ENCODE data around the gene OR8K5.

DNA sequence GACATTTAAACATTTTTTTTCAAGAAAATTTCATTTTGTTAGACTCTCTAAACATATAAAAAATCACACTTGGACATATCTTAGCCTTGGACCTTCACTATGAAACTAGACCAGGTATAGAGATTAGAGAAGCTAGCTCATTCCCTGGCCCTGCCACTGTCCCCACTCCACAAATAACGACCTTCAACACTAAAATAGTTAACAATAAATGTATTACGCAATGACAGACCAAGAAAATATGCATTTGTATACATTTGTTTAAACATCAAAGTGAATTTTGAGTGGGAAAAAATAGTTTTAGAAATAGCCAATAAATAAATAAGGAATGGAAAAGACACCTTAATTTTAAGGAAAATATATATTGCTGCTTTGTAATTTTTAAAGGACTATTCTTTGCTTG lies 37.2 kb upstream of the OR8K5 start:
- TF ChIP-seq, protein P1, sequence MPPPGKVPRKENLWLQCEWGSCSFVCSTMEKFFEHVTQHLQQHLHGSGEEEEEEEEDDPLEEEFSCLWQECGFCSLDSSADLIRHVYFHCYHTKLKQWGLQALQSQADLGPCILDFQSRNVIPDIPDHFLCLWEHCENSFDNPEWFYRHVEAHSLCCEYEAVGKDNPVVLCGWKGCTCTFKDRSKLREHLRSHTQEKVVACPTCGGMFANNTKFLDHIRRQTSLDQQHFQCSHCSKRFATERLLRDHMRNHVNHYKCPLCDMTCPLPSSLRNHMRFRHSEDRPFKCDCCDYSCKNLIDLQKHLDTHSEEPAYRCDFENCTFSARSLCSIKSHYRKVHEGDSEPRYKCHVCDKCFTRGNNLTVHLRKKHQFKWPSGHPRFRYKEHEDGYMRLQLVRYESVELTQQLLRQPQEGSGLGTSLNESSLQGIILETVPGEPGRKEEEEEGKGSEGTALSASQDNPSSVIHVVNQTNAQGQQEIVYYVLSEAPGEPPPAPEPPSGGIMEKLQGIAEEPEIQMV (CRISPR knock-in tag; IDR thresholded peaks at IDR 0.05; ENCODE audit: low read depth), result no peak
- TF ChIP-seq, protein P2, sequence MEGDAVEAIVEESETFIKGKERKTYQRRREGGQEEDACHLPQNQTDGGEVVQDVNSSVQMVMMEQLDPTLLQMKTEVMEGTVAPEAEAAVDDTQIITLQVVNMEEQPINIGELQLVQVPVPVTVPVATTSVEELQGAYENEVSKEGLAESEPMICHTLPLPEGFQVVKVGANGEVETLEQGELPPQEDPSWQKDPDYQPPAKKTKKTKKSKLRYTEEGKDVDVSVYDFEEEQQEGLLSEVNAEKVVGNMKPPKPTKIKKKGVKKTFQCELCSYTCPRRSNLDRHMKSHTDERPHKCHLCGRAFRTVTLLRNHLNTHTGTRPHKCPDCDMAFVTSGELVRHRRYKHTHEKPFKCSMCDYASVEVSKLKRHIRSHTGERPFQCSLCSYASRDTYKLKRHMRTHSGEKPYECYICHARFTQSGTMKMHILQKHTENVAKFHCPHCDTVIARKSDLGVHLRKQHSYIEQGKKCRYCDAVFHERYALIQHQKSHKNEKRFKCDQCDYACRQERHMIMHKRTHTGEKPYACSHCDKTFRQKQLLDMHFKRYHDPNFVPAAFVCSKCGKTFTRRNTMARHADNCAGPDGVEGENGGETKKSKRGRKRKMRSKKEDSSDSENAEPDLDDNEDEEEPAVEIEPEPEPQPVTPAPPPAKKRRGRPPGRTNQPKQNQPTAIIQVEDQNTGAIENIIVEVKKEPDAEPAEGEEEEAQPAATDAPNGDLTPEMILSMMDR (CRISPR knock-in tag; IDR thresholded peaks at IDR 0.05), result no peak
- TF ChIP-seq, protein P3, sequence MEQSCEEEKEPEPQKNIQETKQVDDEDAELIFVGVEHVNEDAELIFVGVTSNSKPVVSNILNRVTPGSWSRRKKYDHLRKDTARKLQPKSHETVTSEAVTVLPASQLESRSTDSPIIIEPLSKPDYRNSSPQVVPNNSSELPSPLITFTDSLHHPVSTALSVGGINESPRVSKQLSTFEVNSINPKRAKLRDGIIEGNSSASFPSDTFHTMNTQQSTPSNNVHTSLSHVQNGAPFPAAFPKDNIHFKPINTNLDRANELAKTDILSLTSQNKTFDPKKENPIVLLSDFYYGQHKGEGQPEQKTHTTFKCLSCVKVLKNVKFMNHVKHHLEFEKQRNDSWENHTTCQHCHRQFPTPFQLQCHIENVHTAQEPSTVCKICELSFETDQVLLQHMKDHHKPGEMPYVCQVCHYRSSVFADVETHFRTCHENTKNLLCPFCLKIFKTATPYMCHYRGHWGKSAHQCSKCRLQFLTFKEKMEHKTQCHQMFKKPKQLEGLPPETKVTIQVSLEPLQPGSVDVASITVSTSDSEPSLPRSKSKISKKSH (CRISPR knock-in tag; IDR thresholded peaks at IDR 0.05; ENCODE audit: borderline replicate concordance), result no peak
- TF ChIP-seq TAF1 (CRISPR knock-in tag; IDR thresholded peaks at IDR 0.05) (no peak), ZNF101 (CRISPR knock-in tag; IDR thresholded peaks at IDR 0.05; ENCODE audit: borderline replicate concordance, low read depth) (no peak), IRF2 (CRISPR knock-in tag; IDR thresholded peaks at IDR 0.05) (no peak), CHD2 (IDR thresholded peaks at IDR 0.05; ENCODE audit: low read depth, low read length) (no peak), FOXK2 (IDR thresholded peaks at IDR 0.05) (no peak), TARDBP (CRISPR knock-in tag; IDR thresholded peaks at IDR 0.05) (no peak), SIX4 (CRISPR knock-in tag; IDR thresholded peaks at IDR 0.05) (no peak), XBP1 (CRISPR knock-in tag; IDR thresholded peaks at IDR 0.05) (no peak)
- TF ChIP-seq, protein P4, sequence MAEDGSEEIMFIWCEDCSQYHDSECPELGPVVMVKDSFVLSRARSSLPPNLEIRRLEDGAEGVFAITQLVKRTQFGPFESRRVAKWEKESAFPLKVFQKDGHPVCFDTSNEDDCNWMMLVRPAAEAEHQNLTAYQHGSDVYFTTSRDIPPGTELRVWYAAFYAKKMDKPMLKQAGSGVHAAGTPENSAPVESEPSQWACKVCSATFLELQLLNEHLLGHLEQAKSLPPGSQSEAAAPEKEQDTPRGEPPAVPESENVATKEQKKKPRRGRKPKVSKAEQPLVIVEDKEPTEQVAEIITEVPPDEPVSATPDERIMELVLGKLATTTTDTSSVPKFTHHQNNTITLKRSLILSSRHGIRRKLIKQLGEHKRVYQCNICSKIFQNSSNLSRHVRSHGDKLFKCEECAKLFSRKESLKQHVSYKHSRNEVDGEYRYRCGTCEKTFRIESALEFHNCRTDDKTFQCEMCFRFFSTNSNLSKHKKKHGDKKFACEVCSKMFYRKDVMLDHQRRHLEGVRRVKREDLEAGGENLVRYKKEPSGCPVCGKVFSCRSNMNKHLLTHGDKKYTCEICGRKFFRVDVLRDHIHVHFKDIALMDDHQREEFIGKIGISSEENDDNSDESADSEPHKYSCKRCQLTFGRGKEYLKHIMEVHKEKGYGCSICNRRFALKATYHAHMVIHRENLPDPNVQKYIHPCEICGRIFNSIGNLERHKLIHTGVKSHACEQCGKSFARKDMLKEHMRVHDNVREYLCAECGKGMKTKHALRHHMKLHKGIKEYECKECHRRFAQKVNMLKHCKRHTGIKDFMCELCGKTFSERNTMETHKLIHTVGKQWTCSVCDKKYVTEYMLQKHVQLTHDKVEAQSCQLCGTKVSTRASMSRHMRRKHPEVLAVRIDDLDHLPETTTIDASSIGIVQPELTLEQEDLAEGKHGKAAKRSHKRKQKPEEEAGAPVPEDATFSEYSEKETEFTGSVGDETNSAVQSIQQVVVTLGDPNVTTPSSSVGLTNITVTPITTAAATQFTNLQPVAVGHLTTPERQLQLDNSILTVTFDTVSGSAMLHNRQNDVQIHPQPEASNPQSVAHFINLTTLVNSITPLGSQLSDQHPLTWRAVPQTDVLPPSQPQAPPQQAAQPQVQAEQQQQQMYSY (CRISPR knock-in tag; IDR thresholded peaks at IDR 0.05), result no peak
- TF ChIP-seq, protein P5, sequence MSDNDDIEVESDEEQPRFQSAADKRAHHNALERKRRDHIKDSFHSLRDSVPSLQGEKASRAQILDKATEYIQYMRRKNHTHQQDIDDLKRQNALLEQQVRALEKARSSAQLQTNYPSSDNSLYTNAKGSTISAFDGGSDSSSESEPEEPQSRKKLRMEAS (IDR thresholded peaks at IDR 0.05), result no peak
